Urinary bladder (tissue), 4 donors: ENCODE measurements around the gene NGFR. TPM values are rescaled to one million over a fixed set of nuclear protein-coding genes. Genes with fewer than 3 reads are reported as not detected.

Experiments used
- DNase-seq: peaks from one replicate; pipeline ENCODE4 v3.0.0-alpha.2; 2015; ENCODE audit errors: extremely low spot score
- H3K27ac ChIP-seq: one replicate; pipeline ENCODE4 v1.5.1; 2013; ENCODE audit warnings: low read depth, mild to moderate bottlenecking, moderate library complexity
- H3K36me3 ChIP-seq: one replicate; pipeline ENCODE4 v1.6.1; 2013; ENCODE audit warnings: mild to moderate bottlenecking, moderate library complexity; ENCODE audit not compliant: insufficient read depth
- H3K4me1 ChIP-seq: one replicate; pipeline ENCODE4 v1.6.1; 2013; ENCODE audit warnings: mild to moderate bottlenecking, moderate library complexity; ENCODE audit not compliant: insufficient read depth
- H3K4me3 ChIP-seq: one replicate; pipeline ENCODE4 v1.5.1; 2013; ENCODE audit warnings: low read depth, low read length
- WGBS: extraction: QIAGEN DNeasy Blood & Tissue Kit; methylation state at CpG from one replicate; pipeline ENCODE4 v1.1.7; 2013; 5-methylcytosine and 5-hydroxymethylcytosine counted together
- polyA plus RNA-seq: library from polyadenylated mRNA; stranded (reverse); fragments of 200-250 nt; gene quantifications from one replicate; pipeline ENCODE4 v1.2.3, GENCODE V29; 2013
- total RNA-seq: library from RNA; depleted of rRNA; stranded (reverse); fragments of >200 nt; gene quantifications from one replicate; pipeline ENCODE4 v1.2.3, GENCODE V29; 2014
- donor health status: healthy with polysubstance abuse.
- donor health status: healthy.

NGFR gene
- total and polyA plus RNA-seq, 2 donors, result 11.7 to 18.4 TPM

GRCh38 chr17:49480836-49481615 lies 14.1 kb upstream of the NGFR start:
- H3K4me3 ChIP-seq, result no peak overlapping the region
- no peaks in the 10 kb centered on the region for H3K4me1 ChIP-seq
- WGBS, result 61% methylated on average over 5 of the region's 5 CpGs
- no peak overlapping the region for H3K27ac ChIP-seq
- DNase-seq, result no peak
- no peaks in the 10 kb centered on the region for H3K36me3 ChIP-seq

- H3K4me3 ChIP-seq, result no peak overlapping the region
- H3K27ac ChIP-seq, result no peak overlapping the region
- no peak for DNase-seq
- no peaks in the 10 kb centered on the region for H3K36me3 ChIP-seq
- WGBS, result 67% methylated on average over 3 of the region's 3 CpGs
- H3K4me1 ChIP-seq, result no peaks in the 10 kb centered on the region
Observed at GRCh38 chr17:49482144-49482817, 12.8 kb upstream of the NGFR start.

- WGBS, result 58% methylated on average over 9 of the region's 9 CpGs
- no peak overlapping the region for H3K4me3 ChIP-seq
- no peak for DNase-seq
- H3K27ac ChIP-seq, result no peak overlapping the region
- H3K36me3 ChIP-seq, result no peaks in the 10 kb centered on the region
- no peaks in the 10 kb centered on the region for H3K4me1 ChIP-seq
Observed at GRCh38 chr17:49483599-49484509, 11.2 kb upstream of the NGFR start.

GRCh38 chr17:49484588-49484987 lies 10.5 kb upstream of the NGFR start:
- no peak for DNase-seq
- Histone ChIP-seq H3K4me1 (no peaks in the 10 kb centered on the region), H3K27ac (no peak overlapping the region), H3K4me3 (no peak overlapping the region), H3K36me3 (no peaks in the 10 kb centered on the region)
- WGBS, result 55% methylated on average over 10 of the region's 10 CpGs

- H3K27ac ChIP-seq, result no peak overlapping the region
- WGBS, result 29% methylated on average over 13 of the region's 13 CpGs
- H3K4me1 ChIP-seq, result no peaks in the 10 kb centered on the region
- H3K4me3 ChIP-seq, result no peak overlapping the region
- no peaks in the 10 kb centered on the region for H3K36me3 ChIP-seq
- DNase-seq, result no peak
Observed at GRCh38 chr17:49486012-49486641, 9.0 kb upstream of the NGFR start.

GRCh38 chr17:49487183-49487582 lies 7.9 kb upstream of the NGFR start:
- WGBS, result 82% methylated on average over 8 of the region's 8 CpGs
- H3K36me3 ChIP-seq, result no peaks in the 10 kb centered on the region
- DNase-seq, result no peak
- H3K4me1 ChIP-seq, result no peaks in the 10 kb centered on the region
- H3K4me3 ChIP-seq, result no peak overlapping the region
- H3K27ac ChIP-seq, result no peak overlapping the region

- Histone ChIP-seq H3K27ac (no peak overlapping the region), H3K4me1 (no peaks in the 10 kb centered on the region), H3K36me3 (no peaks in the 10 kb centered on the region), H3K4me3 (no peak overlapping the region)
- 59% methylated on average over 8 of the region's 8 CpGs for WGBS
- DNase-seq, result no peak
Observed at GRCh38 chr17:49488612-49489011, 6.5 kb upstream of the NGFR start.

- Histone ChIP-seq H3K4me3 (no peak overlapping the region), H3K27ac (no peak overlapping the region), H3K4me1 (no peaks in the 10 kb centered on the region), H3K36me3 (no peaks in the 10 kb centered on the region)
- WGBS, result 94% methylated on average over 4 of the region's 4 CpGs
- DNase-seq, result no peak
Observed at GRCh38 chr17:49489348-49489747, 5.7 kb upstream of the NGFR start.

GRCh38 chr17:49490276-49490675 lies 4.8 kb upstream of the NGFR start:
- Histone ChIP-seq H3K4me1 (peaks cover 1% of the 10 kb centered on the region), H3K27ac (no peak overlapping the region)
- 61% methylated on average over 6 of the region's 6 CpGs for WGBS

GRCh38 chr17:49491192-49491769 lies 3.8 kb upstream of the NGFR start:
- 50% methylated on average over 5 of the region's 5 CpGs for WGBS
- peaks cover 2% of the 10 kb centered on the region for H3K4me1 ChIP-seq
- no peak for DNase-seq

More at GRCh38 chr17:49490276-49490675, 4.8 kb upstream of the NGFR start:
- no peaks in the 10 kb centered on the region for H3K36me3 ChIP-seq
- no peak overlapping the region for H3K4me3 ChIP-seq
- DNase-seq, result no peak

GRCh38 chr17:49494399-49494985 lies 601 bp upstream of the NGFR start:
- DNase-seq, result no peak
- 46% methylated on average over 17 of the region's 17 CpGs for WGBS
- Histone ChIP-seq H3K4me3 (peak overlapping the region; percentile 44), H3K27ac (no peak overlapping the region), H3K4me1 (peaks cover 2% of the 10 kb centered on the region), H3K36me3 (no peaks in the 10 kb centered on the region)

More at GRCh38 chr17:49491192-49491769, 3.8 kb upstream of the NGFR start:
- Histone ChIP-seq H3K4me3 (no peak overlapping the region), H3K36me3 (no peaks in the 10 kb centered on the region), H3K27ac (no peak overlapping the region)

GRCh38 chr17:49495842-49496182 lies 719 bp downstream of the NGFR start:
- H3K4me3 ChIP-seq, result peak overlapping the region; percentile 6
- 2% methylated on average over 22 of the region's 22 CpGs for WGBS
- H3K4me1 ChIP-seq, result peaks cover 2% of the 10 kb centered on the region
- H3K27ac ChIP-seq, result no peak overlapping the region
- no peak for DNase-seq
- H3K36me3 ChIP-seq, result no peaks in the 10 kb centered on the region
